GM18526 (cell line): Measurements from ENCODE around the gene SREK1.

Experiments used
- POLR2A ChIP-seq: IDR thresholded peaks from 3 replicates; pipeline ENCODE4 v1.6.1; 2011; ENCODE audit not compliant: insufficient read length; ENCODE audit errors: extremely low read depth

Gene SREK1

DNA sequence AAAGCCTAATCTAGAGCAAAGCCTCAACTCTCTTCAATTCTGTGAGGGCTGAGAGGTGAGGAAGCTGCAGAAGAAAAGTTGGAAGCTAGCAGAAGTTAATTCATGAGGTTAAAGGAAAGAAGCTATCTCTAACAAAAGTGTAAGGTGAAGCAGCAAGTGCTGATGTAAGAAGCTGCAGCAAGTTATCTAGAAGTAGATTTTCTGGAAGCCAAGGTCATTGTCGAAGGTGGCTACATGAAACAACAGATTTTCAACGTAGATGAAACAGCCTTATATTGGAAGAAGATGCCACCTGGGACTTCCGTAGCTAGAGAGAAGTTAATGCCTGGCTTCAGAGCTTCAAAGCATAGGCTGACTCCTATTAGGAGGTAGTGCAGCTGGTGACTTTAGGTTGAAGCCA is 42.0 kb downstream of the SREK1 start:
- TF ChIP-seq POLR2A, result no peak

DNA sequence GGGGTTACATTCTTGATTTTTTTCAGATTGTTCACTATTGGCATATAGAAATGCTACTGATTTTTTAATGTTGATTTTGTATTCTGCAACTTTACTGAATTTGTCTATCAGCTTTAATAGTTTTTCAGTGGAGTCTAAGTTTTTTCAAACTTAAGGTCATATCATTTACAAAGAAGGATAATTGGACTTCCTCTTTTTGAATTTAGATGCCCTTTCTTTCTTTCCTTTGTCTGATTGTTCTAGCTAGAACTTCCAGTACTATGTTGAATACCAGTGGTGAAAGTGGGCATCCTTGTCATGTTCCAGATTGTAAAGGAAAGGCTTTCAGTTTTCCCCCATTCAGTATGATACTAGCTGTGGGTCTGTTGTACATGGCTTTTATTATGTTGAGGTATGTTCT is 49.3 kb downstream of the SREK1 start:
- no peak for TF ChIP-seq POLR2A

DNA sequence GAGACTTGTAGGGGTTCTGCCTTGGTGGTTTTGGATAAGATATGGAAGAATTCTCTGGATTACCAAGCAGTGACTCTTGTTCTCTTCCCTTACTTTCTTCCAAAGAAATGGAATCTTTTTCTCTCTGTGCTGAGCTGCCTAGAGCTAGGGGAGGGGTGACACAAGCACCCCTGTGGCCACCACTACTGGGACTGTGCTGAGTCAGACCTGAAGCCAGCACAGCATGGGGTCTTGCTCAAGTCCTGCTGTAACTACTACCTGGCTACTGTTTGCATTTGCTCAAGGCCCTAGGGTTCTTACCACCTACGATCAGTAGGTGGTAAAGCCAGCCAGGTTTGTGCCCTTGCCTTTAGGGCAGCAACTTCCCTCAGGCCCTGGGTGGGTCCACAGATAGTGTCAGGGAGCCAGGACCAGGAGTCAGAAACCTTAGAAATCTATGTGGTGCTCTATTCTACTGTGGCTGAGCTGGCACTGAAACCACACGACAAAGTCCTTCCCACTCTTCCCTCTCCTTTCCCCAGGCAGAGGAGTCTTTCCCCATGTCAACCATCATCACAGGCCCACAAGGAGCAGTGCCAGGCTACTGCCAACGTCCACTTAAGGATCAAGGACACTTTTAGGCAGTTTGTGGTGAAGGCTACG is 53.8 kb downstream of the SREK1 start:
- TF ChIP-seq POLR2A, result no peak

DNA sequence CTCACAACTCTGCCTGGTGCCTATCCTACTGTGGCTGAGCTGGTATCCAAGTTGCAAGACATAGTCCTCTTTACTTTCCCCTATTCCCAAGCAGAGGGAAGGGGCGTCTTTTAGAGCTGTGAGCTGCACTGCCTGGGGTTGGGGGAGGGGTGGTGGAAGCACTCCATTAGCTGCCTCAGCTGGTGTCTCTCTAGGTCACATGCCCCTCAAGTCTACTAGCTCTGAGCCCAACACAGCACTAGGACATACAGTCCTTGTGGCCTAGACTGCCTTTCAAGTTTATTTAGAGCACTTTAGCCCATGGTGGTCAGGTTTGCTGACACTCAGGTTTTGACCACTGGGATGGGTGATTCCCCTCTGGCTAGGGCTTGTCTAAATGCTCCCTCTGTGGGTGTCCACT is 54.7 kb downstream of the SREK1 start:
- no peak for TF ChIP-seq POLR2A

DNA sequence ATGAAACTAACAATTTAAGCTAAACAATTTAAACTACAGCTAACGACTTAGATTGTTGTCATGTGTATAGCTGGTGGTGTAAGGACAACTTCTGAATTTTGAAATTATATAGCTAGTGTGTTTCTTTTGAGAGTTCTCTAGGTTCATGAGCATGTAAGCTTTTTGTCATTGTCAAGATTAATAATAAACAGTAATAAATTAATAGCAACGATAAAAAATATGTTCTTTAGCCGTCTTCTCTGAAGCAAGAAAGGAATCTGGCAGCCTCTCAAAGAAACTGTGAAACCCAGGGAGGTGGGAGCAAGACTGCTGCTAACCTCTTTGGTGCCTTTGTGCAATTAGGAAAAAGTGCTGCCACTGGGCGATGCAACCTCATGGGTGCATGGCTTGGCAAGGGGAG is 59.4 kb downstream of the SREK1 start:
- TF ChIP-seq POLR2A, result no peak

DNA sequence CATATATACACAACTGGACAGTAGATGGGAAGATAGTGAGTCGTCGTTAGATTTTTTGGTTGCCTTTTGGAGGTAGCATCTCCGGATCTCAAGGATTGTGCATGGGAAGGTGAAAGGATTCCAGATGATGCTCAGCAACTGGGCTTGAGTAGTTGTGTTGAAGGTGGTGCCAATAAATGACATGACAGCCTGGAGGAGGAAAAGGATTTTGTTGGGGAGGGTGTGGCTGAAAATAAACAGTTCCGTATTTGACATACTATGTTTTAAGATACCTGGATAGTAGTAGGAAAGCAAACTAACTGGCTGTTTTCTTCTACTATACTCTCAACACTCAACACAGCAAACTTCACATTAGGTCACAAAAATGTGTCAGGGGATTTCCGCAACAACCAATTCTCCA is 62.4 kb downstream of the SREK1 start:
- no peak for TF ChIP-seq POLR2A

DNA sequence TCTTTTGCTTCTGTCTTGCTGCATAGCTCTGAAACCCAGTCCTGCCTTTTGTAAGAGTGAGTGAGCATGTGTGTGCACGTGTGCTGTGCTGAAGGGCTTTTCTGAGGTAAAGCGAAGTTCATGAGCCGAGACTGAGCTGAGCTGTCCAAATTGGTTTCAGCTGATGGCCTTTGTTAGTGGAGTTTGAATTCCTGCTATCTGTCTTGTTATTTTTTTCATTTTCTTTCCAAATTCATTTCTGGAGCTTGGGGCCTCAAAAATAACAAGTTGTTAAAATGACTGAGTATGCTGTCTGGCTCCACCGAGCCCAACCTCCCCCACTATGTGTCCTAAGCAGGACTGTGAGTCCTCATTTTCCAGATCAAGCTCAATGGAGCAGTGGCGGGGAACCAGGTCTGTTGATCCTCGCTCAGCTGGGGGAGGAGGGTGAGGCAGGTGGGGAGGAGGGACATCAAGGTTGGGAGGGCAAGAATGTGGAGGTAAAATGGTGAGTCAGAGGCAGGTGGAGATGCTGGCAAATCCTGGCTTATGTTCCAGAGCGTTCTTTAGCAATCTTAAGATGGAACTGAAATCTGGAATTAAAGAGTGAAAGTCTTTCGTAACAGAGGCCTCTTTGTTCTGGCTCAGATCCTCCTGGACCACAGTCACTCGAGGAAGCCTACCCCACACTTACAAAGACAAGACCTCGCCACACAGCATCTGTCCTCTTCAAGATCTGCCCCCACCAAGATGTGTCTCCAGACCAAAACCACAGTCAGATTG is 63.9 kb downstream of the SREK1 start:
- TF ChIP-seq POLR2A, result no peak

DNA sequence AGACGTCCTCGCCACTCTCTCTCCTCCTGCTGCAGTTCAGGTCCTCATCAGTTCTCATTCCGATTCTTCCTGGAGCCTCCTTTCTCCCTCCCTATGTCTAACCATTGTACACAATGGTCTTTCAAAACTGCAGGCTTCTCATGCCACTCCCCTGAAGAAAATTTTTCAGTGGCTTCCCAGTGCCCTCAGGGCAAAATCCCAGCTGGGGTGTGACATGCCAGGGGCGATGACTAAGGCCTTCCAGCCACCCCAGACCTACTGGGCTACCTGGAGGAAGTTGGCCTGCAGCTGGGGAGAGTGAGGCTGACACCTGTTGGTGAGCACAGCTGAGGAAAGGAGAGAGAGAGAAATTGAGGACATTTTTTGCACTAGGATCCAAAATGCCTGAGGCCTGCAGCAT is 65.2 kb downstream of the SREK1 start:
- TF ChIP-seq POLR2A, result no peak

DNA sequence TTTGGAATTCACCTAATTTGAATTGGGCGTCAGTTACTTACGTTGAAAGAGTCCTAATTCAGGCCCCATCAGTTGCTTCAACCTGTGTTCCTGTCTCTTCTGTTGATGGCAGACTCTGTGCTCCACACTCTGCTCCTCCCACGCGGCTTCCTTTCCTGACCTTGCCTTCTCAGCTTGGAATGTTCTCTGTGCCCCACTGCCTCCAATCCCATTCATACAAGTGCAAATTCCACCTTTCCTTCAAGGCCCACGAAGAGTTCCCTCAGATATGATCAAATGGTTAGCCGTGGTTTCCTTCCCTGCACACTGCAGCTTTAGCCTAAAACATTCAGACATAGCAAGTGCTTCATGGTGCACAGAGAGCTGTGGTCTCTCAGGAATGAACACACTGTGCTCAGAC is 65.7 kb downstream of the SREK1 start:
- TF ChIP-seq POLR2A, result no peak

DNA sequence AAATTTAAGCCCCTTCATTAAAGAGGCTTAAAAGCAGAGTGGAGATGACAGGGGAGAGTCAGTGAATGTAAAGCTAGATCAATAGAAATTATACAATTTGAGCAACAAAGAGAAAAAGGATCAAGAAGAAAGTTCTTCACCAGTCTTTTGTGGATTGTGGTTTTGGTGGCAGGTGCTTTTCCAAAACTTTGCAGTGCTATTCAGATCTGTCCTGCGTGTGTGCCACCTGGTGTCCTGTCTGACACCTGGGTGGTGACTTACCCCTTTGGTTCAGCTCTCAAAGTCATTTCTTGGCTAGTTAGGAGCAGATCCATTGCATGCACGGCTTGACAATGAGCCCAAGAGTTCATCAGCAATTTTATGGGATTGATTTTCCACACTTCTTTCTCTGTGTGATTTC is 69.4 kb downstream of the SREK1 start:
- no peak for TF ChIP-seq POLR2A

DNA sequence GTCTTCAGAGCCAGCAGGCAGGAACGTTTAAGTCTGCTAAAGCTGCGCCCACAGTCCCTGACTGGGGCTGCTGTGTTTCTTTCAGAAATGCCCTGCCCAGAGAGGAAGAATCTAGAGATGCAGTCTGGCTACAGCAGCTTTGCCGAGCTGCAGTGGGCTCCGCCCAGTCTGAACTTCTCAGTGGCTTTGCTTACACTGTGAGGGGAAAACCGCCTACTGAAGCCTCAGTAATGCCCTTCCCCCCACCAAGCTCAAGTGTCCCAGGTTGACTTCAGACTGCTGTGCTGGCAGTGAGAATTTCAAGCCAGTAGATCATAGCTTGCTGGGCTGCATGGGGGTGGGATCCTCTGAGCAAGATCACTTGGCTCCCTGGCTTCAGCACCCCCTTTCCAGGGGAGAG is 78.4 kb downstream of the SREK1 start:
- TF ChIP-seq POLR2A, result no peak

DNA sequence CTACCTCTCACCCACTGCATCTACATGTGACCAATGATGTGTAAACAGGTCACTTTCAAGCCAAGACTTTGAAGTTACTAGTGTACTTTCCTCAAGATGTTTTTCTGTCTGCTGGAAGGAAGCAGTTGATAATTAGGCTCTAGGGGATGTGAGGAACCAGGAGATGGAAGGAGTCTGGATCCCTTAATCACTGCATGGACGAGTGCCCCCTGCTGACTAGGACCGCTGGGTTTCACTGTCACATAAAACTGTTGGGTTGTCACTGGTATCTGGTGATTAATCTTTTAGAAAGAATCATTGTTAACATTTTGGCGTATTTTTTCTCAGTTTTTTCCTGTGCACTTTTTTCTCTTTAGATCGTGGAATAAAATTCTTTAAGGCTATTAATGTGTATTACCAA is 79.5 kb downstream of the SREK1 start:
- TF ChIP-seq POLR2A, result no peak

DNA sequence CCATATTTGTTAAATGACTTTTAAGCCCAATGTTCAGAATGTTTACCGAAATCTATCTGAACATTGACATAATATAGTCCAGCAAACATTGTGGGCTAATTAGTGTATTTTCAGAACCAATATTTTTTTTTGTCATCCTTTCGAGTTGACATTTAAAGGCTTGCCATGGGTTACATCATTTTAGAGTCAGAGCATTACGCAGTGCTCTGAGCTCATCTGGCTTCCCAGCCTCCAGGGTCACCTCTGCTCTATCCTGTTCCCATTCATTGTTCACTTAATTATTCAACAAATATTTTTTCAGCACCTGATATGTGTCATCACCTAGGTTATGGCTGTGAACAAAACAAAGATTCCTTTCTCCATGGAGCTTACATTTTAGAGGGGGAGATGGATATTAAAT is 80.2 kb downstream of the SREK1 start:
- TF ChIP-seq POLR2A, result no peak

DNA sequence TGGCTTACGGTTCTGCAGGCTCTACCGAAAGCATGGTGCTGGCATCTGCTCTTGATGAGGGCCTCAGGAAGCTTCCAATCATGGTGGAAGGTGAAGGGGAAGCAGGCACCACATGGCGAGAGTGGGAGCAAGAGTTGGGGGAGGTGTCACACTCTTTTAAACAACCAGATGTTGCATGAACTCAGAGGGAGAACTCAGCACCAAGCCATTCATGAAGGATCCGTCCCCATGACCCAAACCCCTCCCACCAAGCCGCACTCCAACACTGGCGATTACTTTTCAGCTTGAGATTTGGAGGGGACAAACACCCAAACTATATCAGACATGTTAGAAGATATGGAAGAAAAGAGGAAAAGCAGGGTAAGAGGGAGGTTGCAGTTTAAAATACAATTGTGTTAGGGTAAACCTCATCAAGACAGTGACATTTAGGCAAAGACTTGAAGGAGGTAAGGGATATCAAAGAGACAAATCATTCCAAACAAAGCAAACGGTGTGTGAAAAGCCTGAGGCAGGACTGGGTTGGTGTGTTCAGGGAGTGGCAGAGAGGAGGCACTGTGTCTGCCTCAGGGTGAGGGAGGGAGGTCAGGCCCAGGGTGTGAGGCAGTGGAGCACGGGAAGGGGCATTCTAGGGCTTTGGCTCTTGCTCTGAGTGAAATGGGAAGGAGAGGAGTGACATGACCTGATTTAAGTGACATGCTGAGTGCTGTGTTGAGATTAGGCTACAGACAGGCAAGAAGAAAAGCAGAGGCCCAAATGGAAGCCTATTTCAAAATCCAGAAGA is 80.9 kb downstream of the SREK1 start:
- no peak for TF ChIP-seq POLR2A

DNA sequence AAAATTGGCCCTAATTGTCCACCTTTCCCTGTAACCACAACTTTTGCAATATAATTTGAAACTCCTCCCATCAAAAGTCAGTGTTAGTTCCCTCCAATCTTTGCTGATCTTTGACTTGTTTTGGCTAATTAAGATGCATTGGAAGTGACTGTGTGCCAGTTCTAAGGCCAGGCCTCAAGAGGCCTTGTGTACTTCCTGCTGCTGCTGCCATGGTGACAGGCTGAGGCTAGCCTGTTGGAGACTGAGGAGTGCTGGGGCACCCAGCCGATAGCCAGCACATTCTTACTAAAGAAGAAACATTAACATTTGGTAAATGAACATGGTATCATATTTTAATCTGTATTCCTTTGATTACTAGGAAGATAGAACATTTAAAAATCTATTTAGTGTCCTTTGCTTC is 86.5 kb downstream of the SREK1 start:
- TF ChIP-seq POLR2A, result no peak

DNA sequence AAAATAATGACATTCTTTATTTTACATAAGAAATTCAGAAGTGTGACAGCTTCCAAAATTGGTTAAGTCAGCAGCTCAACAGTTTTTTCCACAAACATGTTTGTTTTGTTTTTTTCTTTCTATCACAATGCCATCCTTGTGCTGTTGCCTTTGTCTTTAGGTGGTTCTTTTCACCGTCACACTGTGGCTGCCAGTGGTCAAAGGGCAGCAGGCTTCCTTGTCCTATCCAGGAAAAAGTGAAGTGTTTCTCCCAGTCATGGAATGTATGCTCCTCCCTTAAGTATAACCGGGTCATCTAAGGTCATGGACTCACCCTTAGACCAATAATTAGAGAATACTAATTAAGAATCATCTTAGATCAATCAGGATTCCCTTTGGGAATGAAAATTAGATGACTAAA is 87.4 kb downstream of the SREK1 start:
- no peak for TF ChIP-seq POLR2A
